Measurements from ENCODE around the gene GOLGA8S. TPM values are rescaled to one million over a fixed set of nuclear protein-coding genes. Genes with fewer than 3 reads are reported as not detected.
"Not testable (repeated sequence)": the region's sequence is repeated elsewhere in the genome, so short reads cannot be mapped to it uniquely, and the experiment has no call there.

Gene GOLGA8S
- total RNA-seq, 4 donors from 2014 or later: 0.63 to 0.66 TPM; not detected in 2

GRCh38 chr15:23387621-23388190 lies 33.2 kb downstream of the GOLGA8S start:
- WGBS, 2 donors: 69 to 73% methylated on average over 6 of the region's 6 CpGs
- no peak for DNase-seq (ENCODE audit: low spot score in 2 of 2)
- Histone ChIP-seq H3K27ac (no peak overlapping the region), H3K9me3 (no peaks in the 10 kb centered on the region), H3K27me3 (no peaks in the 10 kb centered on the region), H3K4me3 (no peak overlapping the region), H3K4me1 (no peaks in the 10 kb centered on the region), H3K36me3 (no peaks in the 10 kb centered on the region)
- TF ChIP-seq POLR2A (IDR thresholded peaks at IDR 0.05) (no peak), CTCF (IDR thresholded peaks at IDR 0.05) (no peak), EP300 (IDR thresholded peaks at IDR 0.05) (no peak)

- TF ChIP-seq POLR2A (IDR thresholded peaks at IDR 0.05) (no peak), EP300 (IDR thresholded peaks at IDR 0.05) (no peak), CTCF (IDR thresholded peaks at IDR 0.05) (no peak)
- H3K9me3 ChIP-seq: no peaks in the 10 kb centered on the region
- no peaks in the 10 kb centered on the region for H3K36me3 ChIP-seq
- no peaks in the 10 kb centered on the region for H3K4me1 ChIP-seq
- H3K4me3 ChIP-seq: no peak overlapping the region
- H3K27ac ChIP-seq: no peak overlapping the region
- DNase-seq (ENCODE audit: low spot score in 2 of 2): no peak
- WGBS, 2 donors: 65 to 72% methylated on average over 15 of the region's 15 CpGs
- no peaks in the 10 kb centered on the region for H3K27me3 ChIP-seq
Observed at GRCh38 chr15:23395030-23395692, 40.6 kb downstream of the GOLGA8S start.

GRCh38 chr15:23395832-23396231 lies 41.3 kb downstream of the GOLGA8S start:
- DNase-seq (ENCODE audit: low spot score in 2 of 2): no peak
- Histone ChIP-seq H3K9me3 (no peaks in the 10 kb centered on the region), H3K4me1 (no peaks in the 10 kb centered on the region), H3K27ac (no peak overlapping the region), H3K36me3 (no peaks in the 10 kb centered on the region), H3K4me3 (no peak overlapping the region), H3K27me3 (no peaks in the 10 kb centered on the region)
- TF ChIP-seq EP300 (IDR thresholded peaks at IDR 0.05): no peak
- TF ChIP-seq POLR2A (IDR thresholded peaks at IDR 0.05): no peak
- TF ChIP-seq CTCF (IDR thresholded peaks at IDR 0.05): no peak
- 73 to 80% methylated on average over 5 of the region's 5 CpGs for WGBS, 2 donors

GRCh38 chr15:23397779-23398178 lies 43.2 kb downstream of the GOLGA8S start:
- TF ChIP-seq POLR2A (IDR thresholded peaks at IDR 0.05): no peak
- no peak overlapping the region for H3K4me3 ChIP-seq
- no peaks in the 10 kb centered on the region for H3K9me3 ChIP-seq
- no peaks in the 10 kb centered on the region for H3K4me1 ChIP-seq
- H3K27ac ChIP-seq: no peak overlapping the region
- WGBS, 2 donors: 70% methylated on average over 7 of the region's 7 CpGs
- no peaks in the 10 kb centered on the region for H3K27me3 ChIP-seq
- DNase-seq (ENCODE audit: low spot score in 2 of 2): no peak
- H3K36me3 ChIP-seq: no peaks in the 10 kb centered on the region

GRCh38 chr15:23398357-23398756 lies 43.8 kb downstream of the GOLGA8S start:
- 91 to 98% methylated on average over 4 of the region's 4 CpGs for WGBS, 2 donors
- H3K9me3 ChIP-seq; H3K4me1 ChIP-seq; DNase-seq (ENCODE audit: low spot score in 2 of 2); H3K4me3 ChIP-seq; H3K36me3 ChIP-seq; H3K27ac ChIP-seq; H3K27me3 ChIP-seq: not testable (repeated sequence)

GRCh38 chr15:23399207-23399606 lies 44.7 kb downstream of the GOLGA8S start:
- not testable (repeated sequence) for H3K27ac ChIP-seq; DNase-seq (ENCODE audit: low spot score in 2 of 2); H3K27me3 ChIP-seq; H3K36me3 ChIP-seq; H3K4me3 ChIP-seq; H3K4me1 ChIP-seq; H3K9me3 ChIP-seq
- WGBS, 2 donors: 55 to 78% methylated on average over 5 of the region's 5 CpGs

All from tibial nerve (tissue), 4 donors.